Measurements from ENCODE around the gene SLFN14. TPM values are rescaled to one million over a fixed set of nuclear protein-coding genes. Genes with fewer than 3 reads are reported as not detected.
"Not testable (repeated sequence)": the region's sequence is repeated elsewhere in the genome, so short reads cannot be mapped to it uniquely, and the experiment has no call there.

The SLFN14 gene
- total RNA-seq, 2 donors from 2014 or later = 0.08 TPM; not detected in 1

DNA sequence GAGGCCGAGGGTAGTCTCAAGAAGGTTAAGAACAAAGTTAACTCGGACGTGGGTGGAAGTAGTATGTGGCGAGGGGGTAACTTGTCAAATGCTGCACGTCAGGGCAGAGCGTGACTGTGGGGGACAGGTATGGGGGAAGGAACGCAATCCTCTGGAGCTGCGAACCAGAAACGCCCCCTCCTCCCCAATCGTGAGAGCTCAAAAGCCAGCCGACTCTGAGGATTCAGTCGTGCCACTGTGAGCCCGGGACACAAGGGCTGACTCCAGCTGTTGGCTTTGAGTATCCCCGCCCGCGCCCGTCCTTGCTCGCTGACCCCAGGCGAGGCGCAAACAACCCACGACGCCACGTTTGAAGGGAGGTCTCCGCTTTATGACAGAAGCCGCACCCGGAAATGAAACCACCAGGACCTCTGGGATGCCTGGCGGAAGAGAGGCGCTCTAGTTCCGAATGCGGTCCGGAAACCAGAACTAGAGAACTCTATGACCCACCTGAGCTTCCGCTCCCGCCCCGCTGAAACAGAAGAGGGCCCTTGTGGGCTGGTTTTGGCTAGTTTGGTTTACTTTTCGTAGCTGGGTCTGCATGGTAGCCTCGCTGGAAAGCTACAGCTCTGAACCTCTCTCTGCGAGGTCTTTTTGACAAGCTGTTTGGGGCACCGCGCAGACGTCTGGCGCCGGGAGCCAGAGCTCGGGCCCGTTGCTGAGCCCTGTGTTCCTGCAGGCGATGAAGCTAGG is 17.7 kb upstream of the SLFN14 start, which contains the start of gene PEX12:
Gene PEX12, minus strand, starts transcription at position 375 of the 732 bp plus-strand sequence. CDS start 550 bp downstream, outside the sequence.
- peak; percentile 95 for ATAC-seq (replicated peaks)
- Mint-ChIP-seq H3K36me3 (ENCODE audit: low read depth) (peaks cover 22% of the 10 kb centered on the region), H3K27ac (peak within 1 kb of the TSS; percentile 99), H3K27me3 (no peaks in the 10 kb centered on the region), H3K4me3 (peak within 1 kb of the TSS; percentile 100), H3K4me1 (peaks cover 11% of the 10 kb centered on the region), H3K9me3 (no peaks in the 10 kb centered on the region)

- ATAC-seq (replicated peaks) = no peak
- H3K36me3 Mint-ChIP-seq (ENCODE audit: low read depth) = peaks cover 22% of the 10 kb centered on the region
- peak overlapping the region; percentile 100 for H3K4me3 Mint-ChIP-seq
Measured at GRCh38 chr17:35577830-35578196, 17.2 kb upstream of the SLFN14 start.

DNA sequence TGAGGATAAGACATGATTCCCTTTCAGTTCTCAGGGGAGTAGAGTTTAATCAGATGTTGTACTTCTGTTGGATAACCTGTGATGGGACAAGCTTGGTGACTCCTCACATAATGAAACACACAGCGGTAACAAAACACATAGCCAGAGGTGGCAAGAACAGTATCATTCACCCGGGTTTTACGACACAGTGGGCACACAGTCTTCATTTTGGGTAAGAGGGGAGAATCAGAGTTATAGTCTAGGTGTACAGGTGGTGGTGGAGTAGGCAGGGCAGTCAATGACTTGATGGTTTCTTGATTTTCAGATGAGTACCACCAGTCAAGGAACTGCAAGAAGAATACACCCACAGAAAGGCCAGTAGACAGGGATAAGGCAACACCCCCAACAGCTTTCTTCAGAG is 15.1 kb upstream of the SLFN14 start:
- no peak for ATAC-seq (replicated peaks)
- peaks cover 28% of the 10 kb centered on the region for H3K36me3 Mint-ChIP-seq (ENCODE audit: low read depth)
- H3K4me3 Mint-ChIP-seq = no peak overlapping the region
- no peaks in the 10 kb centered on the region for H3K9me3 Mint-ChIP-seq
- H3K4me1 Mint-ChIP-seq = peaks cover 8% of the 10 kb centered on the region
- H3K27me3 Mint-ChIP-seq = no peaks in the 10 kb centered on the region
- H3K27ac Mint-ChIP-seq = peak overlapping the region; percentile 0

More at GRCh38 chr17:35577830-35578196, 17.2 kb upstream of the SLFN14 start:
- Mint-ChIP-seq H3K27ac (peak overlapping the region; percentile 99), H3K4me1 (peaks cover 11% of the 10 kb centered on the region), H3K9me3 (no peaks in the 10 kb centered on the region), H3K27me3 (no peaks in the 10 kb centered on the region)

- no peaks in the 10 kb centered on the region for H3K9me3 Mint-ChIP-seq
Measured at GRCh38 chr17:35569405-35569804, 8.8 kb upstream of the SLFN14 start.

DNA sequence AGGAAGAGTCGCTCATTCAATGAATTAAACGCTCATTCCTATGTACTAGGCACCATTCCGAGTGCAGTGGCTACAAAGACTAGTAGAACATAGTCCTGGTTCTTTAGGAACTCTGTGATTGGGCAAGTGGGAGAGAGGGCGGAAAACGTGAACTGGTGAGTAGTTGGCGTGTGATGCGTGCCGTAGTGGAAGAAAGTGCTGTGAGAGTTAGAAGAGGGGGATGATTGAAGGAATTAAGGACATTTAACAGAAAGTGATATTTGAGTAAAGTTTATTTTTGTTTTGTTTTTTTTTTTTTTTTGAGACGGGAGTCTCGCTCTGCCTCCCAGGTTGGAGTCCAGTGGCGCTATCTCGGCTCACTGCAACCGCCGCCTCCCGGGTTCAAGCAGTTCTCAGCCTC is 7.9 kb upstream of the SLFN14 start:
- H3K27me3 Mint-ChIP-seq = no peaks in the 10 kb centered on the region
- peak; percentile 54 for ATAC-seq (replicated peaks)
- peaks cover 26% of the 10 kb centered on the region for H3K36me3 Mint-ChIP-seq (ENCODE audit: low read depth)
- peak overlapping the region; percentile 94 for H3K4me3 Mint-ChIP-seq
- no peaks in the 10 kb centered on the region for H3K9me3 Mint-ChIP-seq
- H3K4me1 Mint-ChIP-seq = peaks cover 14% of the 10 kb centered on the region
- H3K27ac Mint-ChIP-seq = peak overlapping the region; percentile 81

More at GRCh38 chr17:35569405-35569804, 8.8 kb upstream of the SLFN14 start:
- H3K4me1 Mint-ChIP-seq = peaks cover 14% of the 10 kb centered on the region
- peaks cover 33% of the 10 kb centered on the region for H3K36me3 Mint-ChIP-seq (ENCODE audit: low read depth)
- H3K4me3 Mint-ChIP-seq = peak overlapping the region; percentile 94
- H3K27me3 Mint-ChIP-seq = no peaks in the 10 kb centered on the region
- peak overlapping the region; percentile 55 for H3K27ac Mint-ChIP-seq
- no peak for ATAC-seq (replicated peaks)

GRCh38 chr17:35566968-35567367 is 6.3 kb upstream of the SLFN14 start:
- H3K27me3 Mint-ChIP-seq = no peaks in the 10 kb centered on the region
- no peak for ATAC-seq (replicated peaks)
- H3K9me3 Mint-ChIP-seq = no peaks in the 10 kb centered on the region
- peak overlapping the region; percentile 94 for H3K4me3 Mint-ChIP-seq
- peaks cover 20% of the 10 kb centered on the region for H3K36me3 Mint-ChIP-seq (ENCODE audit: low read depth)
- no peak overlapping the region for H3K27ac Mint-ChIP-seq
- peaks cover 14% of the 10 kb centered on the region for H3K4me1 Mint-ChIP-seq

DNA sequence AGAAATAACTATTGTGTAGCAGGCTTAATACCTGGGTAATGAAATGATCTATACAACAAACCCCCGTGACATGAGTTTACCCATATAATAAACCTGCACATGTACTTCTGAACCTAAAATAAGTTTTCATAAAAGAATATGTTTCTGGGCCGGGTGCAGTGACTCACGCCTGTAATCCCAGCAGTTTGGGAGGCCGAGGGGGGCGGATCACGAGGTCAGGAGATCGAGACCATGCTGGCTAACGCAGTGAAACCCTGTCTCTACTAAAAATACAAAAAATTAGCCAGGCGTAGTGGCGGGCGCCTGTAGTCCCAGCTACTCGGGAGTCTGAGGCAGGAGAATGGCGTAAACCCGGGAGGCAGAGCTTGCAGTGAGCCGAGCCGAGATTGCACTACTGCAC is 2.6 kb upstream of the SLFN14 start:
- not testable (repeated sequence) for H3K4me3 Mint-ChIP-seq; H3K27ac Mint-ChIP-seq; ATAC-seq (replicated peaks); H3K4me1 Mint-ChIP-seq; H3K9me3 Mint-ChIP-seq; H3K36me3 Mint-ChIP-seq (ENCODE audit: low read depth); H3K27me3 Mint-ChIP-seq

- Mint-ChIP-seq H3K4me3 (no peak overlapping the region), H3K4me1 (no peaks in the 10 kb centered on the region), H3K27me3 (peaks cover 5% of the 10 kb centered on the region), H3K36me3 (ENCODE audit: low read depth) (no peaks in the 10 kb centered on the region), H3K9me3 (no peaks in the 10 kb centered on the region), H3K27ac (no peak overlapping the region)
- no peak for ATAC-seq (replicated peaks)
Measured at GRCh38 chr17:35559495-35560210, 966 bp downstream of the SLFN14 start.

DNA sequence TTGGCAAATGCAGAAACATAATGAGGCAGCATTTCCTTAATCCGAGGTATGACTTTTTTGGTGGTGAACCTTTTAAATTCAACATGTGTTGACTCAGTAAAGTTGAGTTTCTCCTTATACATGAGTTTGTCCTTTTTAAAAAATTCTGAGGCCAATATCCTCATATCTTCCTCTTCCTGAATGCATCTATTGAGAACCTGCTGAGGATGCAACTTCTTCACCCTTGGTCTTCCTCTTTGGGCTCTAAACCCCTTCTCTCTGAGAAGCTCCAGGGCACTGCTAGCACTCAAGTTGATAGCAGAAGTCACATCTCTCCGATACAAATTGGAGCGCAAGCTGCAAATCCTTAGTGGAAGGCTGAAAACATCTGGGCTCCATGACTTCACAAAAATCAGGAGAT is 3.3 kb downstream of the SLFN14 start:
- Mint-ChIP-seq H3K9me3 (no peaks in the 10 kb centered on the region), H3K4me3 (no peak overlapping the region), H3K36me3 (ENCODE audit: low read depth) (no peaks in the 10 kb centered on the region), H3K4me1 (no peaks in the 10 kb centered on the region), H3K27me3 (peaks cover 5% of the 10 kb centered on the region), H3K27ac (no peak overlapping the region)
- ATAC-seq (replicated peaks) = no peak

GRCh38 chr17:35555691-35556090 is 4.9 kb downstream of the SLFN14 start:
- ATAC-seq (replicated peaks) = no peak
- no peak overlapping the region for H3K4me3 Mint-ChIP-seq
- H3K4me1 Mint-ChIP-seq = no peaks in the 10 kb centered on the region
- H3K27ac Mint-ChIP-seq = no peak overlapping the region
- no peaks in the 10 kb centered on the region for H3K9me3 Mint-ChIP-seq
- H3K27me3 Mint-ChIP-seq = peaks cover 5% of the 10 kb centered on the region
- H3K36me3 Mint-ChIP-seq (ENCODE audit: low read depth) = no peaks in the 10 kb centered on the region

DNA sequence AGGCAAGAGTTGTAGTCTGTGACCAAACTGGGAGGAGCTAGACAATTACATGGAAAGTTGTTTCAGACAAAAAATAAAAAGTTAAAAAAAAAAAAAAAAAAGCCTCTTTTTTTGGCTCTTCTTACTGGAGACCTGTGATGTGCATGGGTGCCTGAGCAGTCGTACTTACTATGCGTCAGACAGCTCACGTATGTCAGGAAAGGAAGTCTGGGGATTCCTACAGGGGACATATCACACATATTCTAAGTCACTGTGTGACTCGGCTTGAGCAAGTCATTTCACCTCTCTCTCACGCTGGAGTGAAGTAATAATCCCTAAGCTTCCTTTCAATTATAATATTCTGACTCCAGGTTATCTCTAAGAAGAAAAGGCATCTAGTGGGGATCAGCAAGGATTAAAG is 6.0 kb downstream of the SLFN14 start:
- no peak overlapping the region for H3K27ac Mint-ChIP-seq
- H3K4me3 Mint-ChIP-seq = no peak overlapping the region
- H3K4me1 Mint-ChIP-seq = no peaks in the 10 kb centered on the region
- peaks cover 5% of the 10 kb centered on the region for H3K27me3 Mint-ChIP-seq
- H3K9me3 Mint-ChIP-seq = no peaks in the 10 kb centered on the region
- no peaks in the 10 kb centered on the region for H3K36me3 Mint-ChIP-seq (ENCODE audit: low read depth)
- peak; percentile 89 for ATAC-seq (replicated peaks)

GRCh38 chr17:35553310-35553709 is 7.3 kb downstream of the SLFN14 start:
- Mint-ChIP-seq H3K9me3 (no peaks in the 10 kb centered on the region), H3K27ac (no peak overlapping the region), H3K36me3 (ENCODE audit: low read depth) (no peaks in the 10 kb centered on the region), H3K27me3 (no peaks in the 10 kb centered on the region), H3K4me1 (no peaks in the 10 kb centered on the region), H3K4me3 (no peak overlapping the region)
- ATAC-seq (replicated peaks) = no peak

DNA sequence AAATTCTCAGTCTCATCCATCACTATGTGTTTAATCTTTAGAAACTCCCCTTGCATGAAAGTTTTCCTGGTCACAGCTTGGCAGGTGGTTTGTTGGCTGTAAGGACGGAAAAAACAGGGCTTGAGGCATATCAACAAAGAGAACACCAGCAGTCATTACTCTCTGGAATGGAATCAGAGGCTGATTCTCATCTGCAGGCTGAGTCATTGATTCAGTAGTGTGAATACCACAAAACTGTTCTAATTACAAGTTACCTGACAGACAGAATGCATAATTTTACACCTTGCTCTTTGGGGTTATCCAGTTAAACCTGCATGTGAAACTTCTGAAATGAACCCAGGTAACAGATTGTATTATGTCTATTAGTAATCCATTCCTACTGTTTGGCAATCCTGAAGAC is 11.6 kb downstream of the SLFN14 start:
- Mint-ChIP-seq H3K36me3 (ENCODE audit: low read depth) (no peaks in the 10 kb centered on the region), H3K27me3 (no peaks in the 10 kb centered on the region), H3K4me1 (peaks cover 6% of the 10 kb centered on the region), H3K4me3 (no peak overlapping the region), H3K9me3 (no peaks in the 10 kb centered on the region), H3K27ac (no peak overlapping the region)
- peak; percentile 54 for ATAC-seq (replicated peaks)

DNA sequence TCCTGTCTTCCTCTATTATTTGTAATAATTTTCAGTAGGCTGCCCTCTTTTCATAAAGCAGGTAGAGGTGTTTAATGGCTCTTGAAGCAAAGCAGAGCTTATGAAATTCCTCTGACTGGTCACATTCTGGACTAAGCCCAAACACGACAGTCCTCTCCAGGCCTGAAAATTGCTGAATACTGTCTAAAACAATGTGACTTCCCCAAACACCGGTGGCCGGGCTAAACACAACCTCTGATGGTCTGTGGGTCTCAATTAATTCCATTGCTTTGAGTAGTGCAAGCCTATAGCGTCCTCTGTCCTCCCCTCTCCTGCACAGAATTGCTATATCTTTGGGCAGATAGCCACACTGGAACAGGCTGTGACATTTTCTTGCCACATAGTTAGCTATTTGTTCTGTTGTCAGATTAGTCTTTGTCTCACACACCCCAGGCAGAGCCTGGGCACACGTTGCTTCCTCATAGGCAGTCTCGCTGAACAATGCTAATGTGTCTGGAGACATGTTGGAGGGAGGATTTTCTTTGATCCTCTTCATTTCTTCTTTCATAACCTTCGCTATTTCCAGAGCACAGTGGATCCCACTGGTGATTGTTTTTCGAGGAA is 12.3 kb downstream of the SLFN14 start:
- Mint-ChIP-seq H3K9me3 (no peaks in the 10 kb centered on the region), H3K4me1 (peaks cover 6% of the 10 kb centered on the region), H3K36me3 (ENCODE audit: low read depth) (no peaks in the 10 kb centered on the region), H3K4me3 (no peak overlapping the region), H3K27me3 (no peaks in the 10 kb centered on the region), H3K27ac (no peak overlapping the region)
- no peak for ATAC-seq (replicated peaks)

GRCh38 chr17:35546487-35546886 is 14.1 kb downstream of the SLFN14 start:
- Mint-ChIP-seq H3K4me3 (no peak overlapping the region), H3K36me3 (ENCODE audit: low read depth) (no peaks in the 10 kb centered on the region), H3K9me3 (no peaks in the 10 kb centered on the region), H3K27ac (no peak overlapping the region), H3K4me1 (peaks cover 6% of the 10 kb centered on the region), H3K27me3 (no peaks in the 10 kb centered on the region)
- peak; percentile 26 for ATAC-seq (replicated peaks)
